Right atrium auricular region (tissue), 2 donors: ENCODE data around the gene SCYL1. TPM values are rescaled to one million over a fixed set of nuclear protein-coding genes. Genes with fewer than 3 reads are reported as not detected.
"Not testable (repeated sequence)": the region's sequence is repeated elsewhere in the genome, so short reads cannot be mapped to it uniquely, and the experiment has no call there.

Experiments
- DNase-seq: peaks from one replicate; pipeline ENCODE4 v3.0.0-alpha.2; 2019; ENCODE audit warnings: low spot score
- H3K27ac ChIP-seq, 2 donors: fragments of 200-600 bp; sonication (generic); 1 replicate in 1 of 2; 2 replicates in 1 of 2; pipeline ENCODE4 v1.5.1; 2016 to 2019
- H3K27me3 ChIP-seq, 2 donors: fragments of 200-600 bp; sonication (generic); one replicate each; pipeline versions ENCODE4 v1.5.1 to v1.6.0; 2017 to 2019
- H3K36me3 ChIP-seq: fragments of 200-600 bp; sonication (generic); one replicate; pipeline ENCODE4 v1.5.1; 2016
- H3K4me1 ChIP-seq, 2 donors: fragments of 200-600 bp; sonication (generic); one replicate each; pipeline versions ENCODE4 v1.5.1 to v1.6.0; 2017 to 2019
- H3K4me3 ChIP-seq, 2 donors: fragments of 200-600 bp; sonication (generic); 1 replicate in 1 of 2; 2 replicates in 1 of 2; pipeline ENCODE4 v1.5.1; 2017 to 2019; ENCODE audit warnings: mild to moderate bottlenecking in 1 of 2, moderate library complexity in 1 of 2
- H3K9me3 ChIP-seq, 2 donors: fragments of 200-600 bp; sonication (generic); one replicate each; pipeline ENCODE4 v1.5.1; 2019
- total RNA-seq, 2 donors: library from RNA; depleted of rRNA; stranded (reverse); fragments of >200 nt; gene quantifications; one replicate each; pipeline ENCODE4 v1.1.0, GENCODE V29; 2016
- TF ChIP-seq, protein P1 (sequence below), 2 donors: fragments of 200-600 bp; sonication (generic); IDR thresholded peaks; one replicate each; pipeline ENCODE4 v1.5.1; 2019; ENCODE audit warnings: antibody characterized with exemption in 2 of 2

SCYL1 gene
- total RNA-seq, 2 donors from 2014 or later: 71.8 to 89.7 TPM

DNA sequence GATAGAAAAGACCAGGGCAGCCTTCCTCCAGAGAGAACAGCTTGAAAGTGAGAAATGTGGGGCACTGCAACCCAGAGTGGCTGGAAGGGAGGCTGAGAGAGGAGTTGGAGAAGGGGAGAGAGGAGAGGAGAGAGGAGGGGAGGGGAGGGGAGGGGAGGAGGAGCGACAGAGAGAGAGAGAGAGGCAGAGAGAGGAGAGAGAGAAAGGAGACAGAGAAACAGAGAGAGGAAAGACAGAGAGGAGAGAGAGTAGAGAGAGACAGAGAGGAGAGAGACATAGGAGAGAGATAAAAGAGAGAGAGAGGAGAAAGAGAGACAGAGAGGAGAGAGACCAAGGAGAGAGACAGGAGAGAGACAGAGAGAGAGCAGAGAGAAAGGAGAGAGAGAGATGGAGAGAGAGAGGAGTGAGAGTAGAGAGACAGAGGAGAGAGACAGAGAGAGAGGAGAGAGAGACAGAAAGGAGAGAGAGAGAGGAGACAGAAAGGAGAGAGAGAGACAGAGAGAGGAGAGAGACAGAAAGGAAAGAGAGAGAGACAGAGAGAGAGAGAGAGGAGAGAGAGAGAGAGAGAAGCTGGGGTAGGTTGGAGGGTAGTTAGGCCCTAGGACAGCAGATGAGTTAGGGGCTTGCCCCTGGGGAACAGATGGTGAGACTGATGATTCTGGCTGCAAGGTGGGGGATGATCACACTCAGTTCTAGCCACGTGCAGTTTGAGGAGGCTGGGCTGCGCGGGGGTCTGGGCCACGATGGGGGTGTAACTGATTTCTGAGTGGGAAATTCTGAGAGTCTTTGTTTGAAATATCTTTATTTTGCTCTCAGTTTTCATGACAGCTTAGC lies 8.5 kb upstream of the SCYL1 start:
- Histone ChIP-seq H3K4me1 (no peaks in the 10 kb centered on the region), H3K27me3 (no peaks in the 10 kb centered on the region), H3K36me3 (no peaks in the 10 kb centered on the region), H3K4me3 (no peak overlapping the region), H3K9me3 (no peaks in the 10 kb centered on the region), H3K27ac (no peak overlapping the region)
- DNase-seq: no peak
- TF ChIP-seq, protein P1, sequence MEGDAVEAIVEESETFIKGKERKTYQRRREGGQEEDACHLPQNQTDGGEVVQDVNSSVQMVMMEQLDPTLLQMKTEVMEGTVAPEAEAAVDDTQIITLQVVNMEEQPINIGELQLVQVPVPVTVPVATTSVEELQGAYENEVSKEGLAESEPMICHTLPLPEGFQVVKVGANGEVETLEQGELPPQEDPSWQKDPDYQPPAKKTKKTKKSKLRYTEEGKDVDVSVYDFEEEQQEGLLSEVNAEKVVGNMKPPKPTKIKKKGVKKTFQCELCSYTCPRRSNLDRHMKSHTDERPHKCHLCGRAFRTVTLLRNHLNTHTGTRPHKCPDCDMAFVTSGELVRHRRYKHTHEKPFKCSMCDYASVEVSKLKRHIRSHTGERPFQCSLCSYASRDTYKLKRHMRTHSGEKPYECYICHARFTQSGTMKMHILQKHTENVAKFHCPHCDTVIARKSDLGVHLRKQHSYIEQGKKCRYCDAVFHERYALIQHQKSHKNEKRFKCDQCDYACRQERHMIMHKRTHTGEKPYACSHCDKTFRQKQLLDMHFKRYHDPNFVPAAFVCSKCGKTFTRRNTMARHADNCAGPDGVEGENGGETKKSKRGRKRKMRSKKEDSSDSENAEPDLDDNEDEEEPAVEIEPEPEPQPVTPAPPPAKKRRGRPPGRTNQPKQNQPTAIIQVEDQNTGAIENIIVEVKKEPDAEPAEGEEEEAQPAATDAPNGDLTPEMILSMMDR (IDR thresholded peaks at IDR 0.05): no peak

DNA sequence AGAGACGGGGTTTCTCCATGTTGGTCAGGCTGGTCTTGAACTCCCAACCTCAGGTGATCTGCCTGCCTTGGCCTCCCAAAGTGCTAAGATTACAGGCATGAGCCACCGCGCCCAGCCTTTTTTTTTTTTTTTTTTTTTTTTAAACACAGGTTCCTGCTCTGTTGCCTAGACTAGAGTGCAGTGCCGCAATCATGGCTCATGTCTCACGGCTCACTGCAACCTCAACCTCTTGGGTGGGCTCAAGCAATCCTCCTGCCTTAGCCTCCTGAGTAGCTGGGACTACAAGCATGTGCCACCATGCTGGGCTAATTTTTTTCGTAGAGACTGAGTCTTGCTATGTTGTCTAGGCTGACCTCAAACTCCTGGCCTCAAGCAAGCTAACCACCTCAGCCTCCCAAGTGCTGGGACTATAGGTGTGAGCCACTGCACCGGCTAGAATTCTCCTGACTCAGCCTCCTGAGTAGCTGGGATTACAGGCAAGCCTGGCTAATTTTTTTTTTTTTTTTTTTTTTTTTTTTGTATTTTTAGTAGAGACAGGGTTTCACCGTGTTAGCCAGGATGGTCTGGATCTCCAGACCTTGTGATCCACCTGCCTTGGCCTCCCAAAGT lies 5.8 kb upstream of the SCYL1 start:
- not testable (repeated sequence) for H3K36me3 ChIP-seq, DNase-seq, H3K4me3 ChIP-seq, H3K27ac ChIP-seq, H3K9me3 ChIP-seq, H3K4me1 ChIP-seq, H3K27me3 ChIP-seq

DNA sequence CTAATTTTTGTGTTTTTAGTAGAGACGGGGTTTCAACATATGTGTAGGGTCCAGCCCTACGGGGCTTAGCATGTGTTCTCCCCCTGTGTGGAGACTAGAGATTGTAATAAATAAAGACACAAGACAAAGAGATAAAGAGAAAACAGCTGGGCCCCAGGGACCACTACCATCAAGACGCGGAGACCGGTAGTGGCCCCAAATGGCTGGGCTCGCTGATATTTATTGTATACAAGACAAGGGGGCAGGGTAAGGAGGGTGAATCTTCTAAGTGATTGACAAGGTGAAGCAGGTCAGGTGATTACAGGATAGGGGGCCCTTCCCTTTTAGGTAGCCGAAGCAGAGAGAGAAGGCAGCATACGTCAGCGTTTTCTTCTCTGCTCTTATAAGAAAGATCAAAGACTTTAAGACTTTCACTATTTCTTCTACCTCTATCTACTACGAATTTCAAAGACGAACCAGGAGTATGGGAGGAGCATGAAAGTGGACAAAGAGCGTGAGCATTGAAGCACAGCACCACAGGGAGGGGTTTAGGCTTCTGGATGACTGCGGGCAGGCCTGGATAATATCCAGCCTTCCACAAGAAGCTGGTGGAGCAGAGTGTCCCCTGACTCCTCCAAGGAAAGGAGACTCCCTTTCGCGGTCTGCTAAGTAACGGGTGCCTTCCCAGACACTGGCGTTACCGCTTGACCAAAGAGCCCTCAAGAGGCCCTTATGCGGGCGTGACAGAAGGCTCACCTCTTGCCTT lies 2.9 kb upstream of the SCYL1 start:
- H3K27me3 ChIP-seq, H3K27ac ChIP-seq, H3K36me3 ChIP-seq, H3K4me3 ChIP-seq, H3K9me3 ChIP-seq, DNase-seq: not testable (repeated sequence)
- peaks cover 0 to 24% of the 10 kb centered on the region in 2 donors for H3K4me1 ChIP-seq

DNA sequence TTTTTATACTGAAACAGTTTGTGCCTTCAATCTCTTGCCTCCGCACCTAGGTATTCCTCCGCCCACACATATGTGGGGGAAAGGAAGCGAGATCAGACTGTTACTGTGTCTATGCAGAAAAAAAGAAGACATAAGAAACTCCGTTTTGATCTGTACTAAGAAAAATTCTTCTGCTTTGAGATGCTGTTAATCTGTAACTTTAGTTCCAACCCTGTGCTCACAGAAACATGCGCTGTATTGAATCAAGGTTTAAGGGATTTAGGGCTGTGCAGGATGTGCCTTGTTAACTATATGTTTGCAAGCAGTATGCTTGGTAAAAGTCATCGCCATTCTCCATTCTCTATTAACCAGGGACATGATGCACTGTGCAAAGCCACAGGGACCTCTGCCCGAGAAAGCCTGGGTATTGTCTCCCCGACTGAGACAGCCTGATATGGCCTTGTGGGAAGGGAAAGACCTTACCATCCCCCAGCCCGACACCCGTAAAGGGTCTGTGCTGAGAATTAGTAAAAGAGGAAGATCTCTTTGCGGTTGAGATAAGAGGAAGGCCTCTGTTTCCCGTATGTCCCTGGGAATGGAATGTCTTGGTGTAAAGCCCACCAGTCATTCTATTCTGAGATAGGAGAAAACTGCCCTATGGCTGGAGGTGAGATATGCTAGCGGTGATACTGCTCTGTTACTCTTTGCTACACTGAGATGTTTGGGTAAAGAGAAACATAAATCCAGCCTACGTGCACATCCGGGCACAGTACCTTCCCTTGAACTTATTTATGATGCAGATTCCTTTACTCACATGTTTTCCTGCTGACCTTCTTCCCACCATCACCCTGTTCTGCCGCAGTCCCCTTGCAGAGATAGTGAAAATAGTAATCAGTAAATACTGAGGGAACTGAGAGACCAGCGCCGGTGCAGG lies 1.9 kb upstream of the SCYL1 start:
- not testable (repeated sequence) for H3K27ac ChIP-seq, DNase-seq, H3K4me3 ChIP-seq

DNA sequence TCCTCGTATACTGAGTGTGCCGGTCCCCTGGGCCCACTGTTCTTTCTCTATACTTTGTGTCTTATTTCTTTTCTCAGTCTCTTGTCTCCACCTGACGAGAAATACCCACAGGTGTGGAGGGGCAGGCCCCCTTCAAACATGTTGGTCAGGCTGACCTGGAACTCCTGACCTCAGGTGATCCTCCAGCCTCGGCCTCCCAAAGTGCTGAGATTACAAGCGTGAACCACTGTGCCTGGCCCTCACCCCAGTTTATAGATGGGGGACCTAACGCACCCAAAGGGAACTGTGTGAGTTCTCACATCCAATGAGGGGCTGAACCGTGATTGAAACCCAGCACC lies 1.3 kb upstream of the SCYL1 start:
- H3K4me3 ChIP-seq, H3K9me3 ChIP-seq, H3K27me3 ChIP-seq, DNase-seq: not testable (repeated sequence)
- Histone ChIP-seq H3K27ac (peak overlapping the region in 1 of 2 donors; percentile 77), H3K36me3 (peaks cover 19% of the 10 kb centered on the region), H3K4me1 (peaks cover 0 to 26% of the 10 kb centered on the region in 2 donors)

More for the DNA sequence above, 1.9 kb upstream of the SCYL1 start:
- not testable (repeated sequence) for H3K9me3 ChIP-seq, H3K27me3 ChIP-seq
- Histone ChIP-seq H3K4me1 (peaks cover 0 to 26% of the 10 kb centered on the region in 2 donors), H3K36me3 (peaks cover 13% of the 10 kb centered on the region)

DNA sequence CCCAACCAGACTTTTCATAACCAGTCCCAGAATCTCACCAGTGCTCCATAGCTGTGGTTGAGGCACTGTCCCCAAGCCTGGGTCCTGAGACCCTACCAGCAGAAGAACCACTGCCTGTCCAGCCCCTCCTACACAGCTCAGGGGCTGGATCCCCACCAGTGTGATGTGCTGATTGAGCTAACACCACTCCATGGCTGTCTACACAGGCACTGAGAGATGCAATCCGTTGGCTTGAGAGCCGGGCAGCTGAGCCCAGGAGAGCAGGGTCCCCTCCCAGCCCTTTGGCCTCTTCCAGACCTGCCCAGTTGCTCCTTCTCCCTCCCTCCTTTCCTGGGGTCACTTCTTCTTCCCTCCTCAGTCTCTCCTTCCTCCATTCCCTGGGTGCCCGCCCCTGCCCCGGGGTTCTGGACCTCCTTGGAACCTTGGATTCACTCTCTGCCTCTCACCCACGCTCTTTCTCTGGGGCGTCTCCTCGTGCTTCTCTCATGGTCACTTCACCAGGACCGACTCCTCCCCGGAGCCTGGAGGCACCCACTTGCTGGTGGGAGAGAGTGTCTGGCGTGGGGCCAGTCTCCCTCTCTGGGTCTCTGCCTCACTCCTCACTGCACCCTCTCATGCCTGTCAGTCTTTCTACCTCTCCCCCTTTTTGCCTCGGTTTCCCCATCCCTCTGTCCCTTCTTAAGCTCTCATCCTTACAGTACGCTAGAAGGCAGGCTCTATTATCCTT lies 706 bp upstream of the SCYL1 start:
- Histone ChIP-seq H3K4me1 (peaks cover 0 to 26% of the 10 kb centered on the region in 2 donors), H3K27ac (peak overlapping the region; percentile 41 to 77)
- no peak for DNase-seq

More for the DNA sequence above, 706 bp upstream of the SCYL1 start:
- TF ChIP-seq, protein P1 (IDR thresholded peaks at IDR 0.05): no peak
- no peaks in the 10 kb centered on the region for H3K27me3 ChIP-seq
- H3K36me3 ChIP-seq: peaks cover 19% of the 10 kb centered on the region
- H3K4me3 ChIP-seq: peak overlapping the region; percentile 25 to 100
- H3K9me3 ChIP-seq: no peaks in the 10 kb centered on the region
